Activated T-helper 9 cell treated with anti-CD3 and anti-CD28 coated beads, Interleukin-2, amount 50 U/mL, for 16 hours (primary cell): Measurements from ENCODE around the gene MSTN.
"Not testable (repeated sequence)": the region's sequence is repeated elsewhere in the genome, so short reads cannot be mapped to it uniquely, and the experiment has no call there.

Experiments
- DNase-seq: peaks from one replicate; pipeline ENCODE4 v3.0.0-alpha.2; 2020; ENCODE audit warnings: low read depth

MSTN gene

GRCh38 chr2:190063624-190064023 lies 1.1 kb upstream of the MSTN start:
- no peak for DNase-seq

GRCh38 chr2:190062053-190062452 lies 476 bp downstream of the MSTN start:
- DNase-seq: no peak

- no peak for DNase-seq
Measured at GRCh38 chr2:190060626-190061025, 1.9 kb downstream of the MSTN start.

GRCh38 chr2:190060019-190060418 lies 2.5 kb downstream of the MSTN start:
- no peak for DNase-seq

- no peak for DNase-seq
Measured at GRCh38 chr2:190053426-190053825, 9.1 kb downstream of the MSTN start.

- no peak for DNase-seq
Measured at GRCh38 chr2:190052307-190052706, 10.2 kb downstream of the MSTN start.

GRCh38 chr2:190051223-190051622 lies 11.3 kb downstream of the MSTN start:
- no peak for DNase-seq

- no peak for DNase-seq
Measured at GRCh38 chr2:190050001-190050400, 12.5 kb downstream of the MSTN start.

- DNase-seq: no peak
Measured at GRCh38 chr2:190044866-190045265, 17.7 kb downstream of the MSTN start.

GRCh38 chr2:190043441-190043840 lies 19.1 kb downstream of the MSTN start:
- no peak for DNase-seq

GRCh38 chr2:190036071-190036470 lies 26.5 kb downstream of the MSTN start:
- no peak for DNase-seq

GRCh38 chr2:190034417-190034816 lies 28.1 kb downstream of the MSTN start:
- DNase-seq: not testable (repeated sequence)

GRCh38 chr2:190031969-190032618 lies 30.4 kb downstream of the MSTN start:
- DNase-seq: no peak

GRCh38 chr2:190023860-190024259 lies 38.7 kb downstream of the MSTN start:
- DNase-seq: no peak

GRCh38 chr2:190020720-190021119 lies 41.8 kb downstream of the MSTN start:
- DNase-seq: no peak

GRCh38 chr2:190017837-190018236 lies 44.7 kb downstream of the MSTN start:
- DNase-seq: no peak

GRCh38 chr2:190015969-190016368 lies 46.6 kb downstream of the MSTN start:
- DNase-seq: not testable (repeated sequence)
